Measurements from ENCODE around the gene PTH2.

DNA sequence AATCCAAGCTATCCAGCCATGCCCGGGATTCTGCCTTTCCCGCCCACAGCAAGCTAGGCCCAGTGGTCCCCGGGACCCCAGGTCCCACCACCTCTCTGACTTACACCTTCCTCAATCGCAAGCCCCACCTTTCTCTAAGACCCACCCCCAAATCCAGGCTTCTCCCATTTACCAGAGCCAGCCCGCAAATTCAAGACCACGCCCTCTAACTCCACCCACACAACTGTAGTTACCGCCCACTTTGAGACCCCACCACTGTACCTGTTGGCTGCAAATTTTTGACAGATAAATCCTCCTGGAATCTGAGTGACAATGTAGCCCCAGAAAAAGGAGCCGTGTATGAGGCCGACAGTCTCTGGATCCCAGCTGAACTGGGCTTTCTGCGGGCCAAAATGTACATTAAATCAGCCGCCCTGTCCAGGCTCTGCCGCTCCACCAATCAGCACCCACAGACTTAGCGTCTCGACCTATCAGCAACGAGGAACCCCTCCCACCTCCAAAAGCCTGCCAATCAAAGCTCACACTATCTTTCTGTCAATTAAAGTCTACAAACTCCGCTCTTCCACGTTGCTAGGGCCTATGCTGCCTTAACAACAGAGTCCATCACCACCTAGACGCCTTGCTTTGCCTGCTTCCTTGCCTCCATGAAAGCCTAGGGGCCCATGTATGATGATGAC is 11.8 kb upstream of the PTH2 start:
- TF ChIP-seq POLR2AphosphoS5 (IDR thresholded peaks at IDR 0.05; ENCODE audit: insufficient read depth, low read depth, low read length), result no peak
- TF ChIP-seq, protein P1, sequence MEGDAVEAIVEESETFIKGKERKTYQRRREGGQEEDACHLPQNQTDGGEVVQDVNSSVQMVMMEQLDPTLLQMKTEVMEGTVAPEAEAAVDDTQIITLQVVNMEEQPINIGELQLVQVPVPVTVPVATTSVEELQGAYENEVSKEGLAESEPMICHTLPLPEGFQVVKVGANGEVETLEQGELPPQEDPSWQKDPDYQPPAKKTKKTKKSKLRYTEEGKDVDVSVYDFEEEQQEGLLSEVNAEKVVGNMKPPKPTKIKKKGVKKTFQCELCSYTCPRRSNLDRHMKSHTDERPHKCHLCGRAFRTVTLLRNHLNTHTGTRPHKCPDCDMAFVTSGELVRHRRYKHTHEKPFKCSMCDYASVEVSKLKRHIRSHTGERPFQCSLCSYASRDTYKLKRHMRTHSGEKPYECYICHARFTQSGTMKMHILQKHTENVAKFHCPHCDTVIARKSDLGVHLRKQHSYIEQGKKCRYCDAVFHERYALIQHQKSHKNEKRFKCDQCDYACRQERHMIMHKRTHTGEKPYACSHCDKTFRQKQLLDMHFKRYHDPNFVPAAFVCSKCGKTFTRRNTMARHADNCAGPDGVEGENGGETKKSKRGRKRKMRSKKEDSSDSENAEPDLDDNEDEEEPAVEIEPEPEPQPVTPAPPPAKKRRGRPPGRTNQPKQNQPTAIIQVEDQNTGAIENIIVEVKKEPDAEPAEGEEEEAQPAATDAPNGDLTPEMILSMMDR (IDR thresholded peaks at IDR 0.05; ENCODE audit: extremely low read depth in 1 of 2, insufficient read depth in 1 of 2, low read depth in 1 of 2, low read length in 2 of 2), result no peak
- TF ChIP-seq EZH2 (IDR thresholded peaks at IDR 0.05; ENCODE audit: borderline replicate concordance, low read depth, low read length, severe bottlenecking), result no peak
- TF ChIP-seq, protein P2, sequence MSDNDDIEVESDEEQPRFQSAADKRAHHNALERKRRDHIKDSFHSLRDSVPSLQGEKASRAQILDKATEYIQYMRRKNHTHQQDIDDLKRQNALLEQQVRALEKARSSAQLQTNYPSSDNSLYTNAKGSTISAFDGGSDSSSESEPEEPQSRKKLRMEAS (IDR thresholded peaks at IDR 0.05; ENCODE audit: insufficient read depth, insufficient read length), result no peak
- TF ChIP-seq POLR2A (IDR thresholded peaks at IDR 0.05; ENCODE audit: low read depth, low read length), result no peak
- no peak for TF ChIP-seq MYC (IDR thresholded peaks at IDR 0.05; ENCODE audit: low read depth, low read length)
